ENCODE measurements around the gene SLC46A3.

The SLC46A3 gene

GRCh38 chr13:28680541-28680940, 38.2 kb downstream of the SLC46A3 start:
- no peak for DNase-seq (ENCODE audit: low read depth)

DNA sequence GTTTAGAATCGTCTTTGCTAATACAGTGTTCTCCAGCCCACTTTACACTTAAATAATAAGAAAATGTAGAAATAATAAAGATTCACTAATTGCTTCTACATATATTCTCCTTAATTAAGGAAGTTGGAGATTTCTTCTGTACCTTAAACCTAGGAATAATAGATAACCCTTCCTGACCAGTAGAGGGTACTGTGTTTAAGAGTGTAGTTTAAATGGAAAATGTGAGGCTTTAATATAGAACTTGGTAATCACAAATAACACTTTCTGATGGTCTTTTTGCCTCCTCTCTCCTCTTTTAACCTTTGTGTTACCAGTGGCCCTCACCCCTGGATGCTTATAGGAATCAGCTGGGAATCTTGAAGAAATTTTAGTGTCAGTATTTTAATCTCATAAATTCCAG, 39.1 kb downstream of the SLC46A3 start:
- DNase-seq (ENCODE audit: low read depth): no peak

DNA sequence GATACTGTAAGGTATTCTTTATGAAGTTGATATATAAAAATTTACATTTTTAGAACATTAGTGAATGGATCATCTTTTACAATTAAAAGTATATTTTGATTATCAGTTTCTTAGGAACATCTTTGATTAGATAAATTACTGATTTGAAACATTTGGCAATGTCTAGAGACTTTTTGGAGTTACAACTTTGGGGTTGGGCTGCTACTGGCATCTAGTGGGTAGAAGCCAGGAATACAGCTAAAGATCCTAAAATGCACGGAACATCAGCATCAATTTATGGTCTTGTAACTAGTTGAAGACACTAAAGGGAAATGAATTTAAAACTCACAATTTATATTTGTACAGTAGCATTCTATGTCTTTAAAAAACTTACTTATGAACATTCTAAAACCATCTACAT, 40.0 kb downstream of the SLC46A3 start:
- DNase-seq (ENCODE audit: low read depth): no peak

DNA sequence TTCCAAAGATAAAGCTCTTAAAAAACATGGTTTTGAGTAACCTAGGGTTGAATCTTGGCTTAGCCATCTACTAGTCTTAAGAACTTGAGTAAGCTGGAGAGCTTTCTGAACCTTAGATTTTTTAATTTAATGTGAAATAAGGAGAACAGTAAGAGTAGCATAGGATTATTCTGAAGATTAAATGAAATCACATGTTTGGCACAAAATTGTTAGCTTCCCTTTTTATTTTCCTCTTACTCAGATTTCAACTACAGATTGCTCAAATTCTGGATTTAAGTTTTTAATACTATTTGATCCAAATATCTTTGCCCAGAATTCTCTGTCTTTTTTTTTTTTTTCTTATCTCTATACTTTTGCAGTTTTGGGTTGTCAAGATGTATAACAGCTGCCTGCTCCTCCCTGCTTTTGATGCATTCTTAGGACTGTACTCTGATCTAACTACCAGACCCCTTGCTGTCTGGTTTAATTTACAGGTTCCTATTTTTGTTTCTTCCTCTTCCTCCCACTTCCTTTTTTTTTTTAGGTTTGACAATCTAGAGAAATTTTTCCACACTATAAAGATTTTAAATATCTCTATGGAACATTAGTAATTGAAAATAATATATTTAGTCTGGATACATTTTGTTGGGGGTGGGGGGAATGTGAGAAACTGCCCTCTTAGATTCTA, 47.5 kb downstream of the SLC46A3 start:
- DNase-seq (ENCODE audit: low read depth): no peak

DNA sequence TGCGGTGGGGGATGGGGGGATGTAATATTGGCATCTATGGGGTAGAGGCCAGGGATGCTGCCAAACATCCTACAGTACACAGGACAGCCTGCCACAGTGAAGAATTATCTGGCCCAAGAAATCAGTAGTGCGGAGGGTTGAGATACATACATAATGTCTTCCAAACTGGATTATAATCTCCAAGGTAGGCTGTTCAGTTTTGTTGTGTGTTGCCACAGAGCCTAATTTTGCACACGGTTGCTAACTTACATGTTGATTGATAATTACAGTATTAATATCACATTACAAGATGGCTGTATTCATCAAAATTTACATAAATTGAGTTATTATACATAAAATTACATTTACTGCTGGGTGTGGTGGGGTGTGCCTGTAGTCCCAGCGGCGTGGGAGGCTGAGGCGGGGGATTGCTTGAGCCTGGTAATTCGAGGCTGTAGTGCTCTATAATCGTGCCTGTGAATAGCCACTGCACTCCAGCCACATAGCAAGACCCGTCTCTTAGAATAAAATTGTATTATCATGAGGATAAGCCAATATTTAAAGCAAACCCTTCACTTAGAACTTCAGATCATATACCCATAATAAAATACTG, 51.8 kb downstream of the SLC46A3 start:
- no peak for DNase-seq (ENCODE audit: low read depth)

DNA sequence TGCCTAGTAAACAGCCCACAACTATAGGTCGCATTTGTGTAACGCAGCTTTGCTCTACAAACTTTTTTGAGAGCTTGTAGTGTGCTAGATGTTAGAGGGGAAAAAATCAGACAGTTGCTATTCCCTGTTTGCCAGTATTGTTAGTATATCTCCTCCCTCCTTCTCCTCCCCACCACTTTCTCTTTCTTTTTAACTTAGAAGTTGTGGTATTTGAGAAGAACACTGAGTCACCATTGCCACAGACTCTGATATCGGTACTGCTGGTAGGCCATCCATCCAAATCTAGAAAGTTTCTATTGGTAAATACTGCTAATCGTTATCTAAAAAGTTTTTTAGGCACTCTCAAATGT, 59.2 kb downstream of the SLC46A3 start:
- no peak for DNase-seq (ENCODE audit: low read depth)

GRCh38 chr13:28658796-28659620, 59.8 kb downstream of the SLC46A3 start, which contains the start of gene POMP:
Gene POMP (plus strand): TSS chr13:28659130. CDS start chr13:28659185, 55 bp downstream.
- DNase-seq (ENCODE audit: low read depth): peak; percentile 90

GRCh38 chr13:28658539-28658795, 60.3 kb downstream of the SLC46A3 start:
- no peak for DNase-seq (ENCODE audit: low read depth)

- DNase-seq (ENCODE audit: low read depth): no peak
These were observed 60.8 kb downstream of the SLC46A3 start for GRCh38 chr13:28657784-28658538.

GRCh38 chr13:28655561-28655960, 63.2 kb downstream of the SLC46A3 start:
- no peak for DNase-seq (ENCODE audit: low read depth)

DNA sequence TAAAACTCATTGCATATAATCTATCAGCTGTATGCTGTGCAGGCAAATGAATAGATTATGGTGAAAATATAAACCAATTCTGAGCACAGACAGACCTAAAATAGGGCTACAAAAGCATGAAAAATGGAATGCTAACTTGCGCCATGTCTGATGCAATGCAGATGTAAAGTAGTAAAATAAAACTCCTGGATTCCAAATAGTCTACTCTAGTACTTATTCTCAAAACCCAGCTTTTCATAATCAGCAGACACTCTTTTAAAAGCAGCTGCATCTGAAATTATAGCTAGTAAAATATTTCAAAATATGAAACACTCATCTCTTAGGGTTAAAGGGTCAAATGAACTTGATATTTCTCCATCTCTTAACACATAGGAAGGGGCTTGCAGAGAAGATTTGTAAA, 64.5 kb downstream of the SLC46A3 start:
- no peak for DNase-seq (ENCODE audit: low read depth)

GRCh38 chr13:28653111-28653510, 65.7 kb downstream of the SLC46A3 start:
- no peak for DNase-seq (ENCODE audit: low read depth)

DNA sequence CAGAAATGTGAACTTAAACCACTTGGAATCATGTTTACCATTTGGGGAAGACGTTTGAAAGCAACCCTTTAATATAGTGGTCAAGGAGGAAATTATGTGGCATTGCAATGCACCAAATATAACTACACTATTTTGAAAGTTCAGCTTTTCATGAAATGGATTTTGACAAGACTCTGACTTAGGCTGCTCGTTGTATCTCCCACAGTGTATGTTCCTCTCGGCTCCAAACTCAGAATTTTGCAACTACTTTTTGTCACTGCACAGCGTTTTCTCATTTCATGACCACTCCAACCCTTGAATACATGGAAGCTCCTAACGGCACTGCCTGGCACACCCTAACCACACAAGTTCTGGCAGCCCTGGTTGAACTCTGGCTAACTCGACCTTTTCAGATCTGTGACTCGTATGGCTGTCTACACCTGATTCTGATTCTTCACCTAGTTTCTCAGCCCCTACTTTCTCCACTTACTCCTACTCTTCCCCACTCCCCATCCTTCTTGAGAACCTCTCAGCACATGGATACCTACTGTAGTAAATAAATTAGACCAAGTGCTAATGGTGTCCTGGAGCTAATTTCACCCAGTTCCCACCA, 66.9 kb downstream of the SLC46A3 start:
- DNase-seq (ENCODE audit: low read depth): no peak

DNA sequence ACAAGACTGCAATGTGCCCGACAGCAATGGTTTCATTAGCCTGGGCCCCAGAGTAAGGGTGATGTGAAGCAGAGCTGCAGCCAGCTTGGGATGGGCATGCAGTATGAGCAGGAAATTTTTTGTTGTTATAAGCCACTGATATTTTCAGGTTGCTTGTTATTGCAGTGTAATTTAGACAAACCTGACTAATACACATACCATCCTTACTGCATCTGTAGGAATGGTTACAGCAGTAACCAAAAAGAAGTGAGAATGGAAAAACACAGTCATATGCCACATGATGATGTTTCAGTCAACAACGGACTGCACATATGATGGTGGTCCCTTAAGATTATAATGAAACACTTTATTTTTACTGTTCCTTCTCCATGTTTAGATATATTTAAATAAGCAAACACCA, 68.5 kb downstream of the SLC46A3 start:
- no peak for DNase-seq (ENCODE audit: low read depth)

All from stimulated activated CD8-positive, alpha-beta memory T cell treated with anti-CD3 and anti-CD28 coated beads, Interleukin-4, amount 100 ng/mL, for 24 hours (primary cell).